GM18505 (cell line): ENCODE results near the gene HSF4.
"Not testable (repeated sequence)": the region's sequence is repeated elsewhere in the genome, so short reads cannot be mapped to it uniquely, and the experiment has no call there.

Experiments
- ATAC-seq: cut with Tn5 transposase; IDR thresholded peaks from one replicate; pipeline ENCODE4 v1.9.1; 2021; ENCODE audit not compliant: unreplicated experiment
- POLR2A ChIP-seq: IDR thresholded peaks from 4 replicates; pipeline ENCODE4 v1.6.1; 2011; ENCODE audit warnings: borderline replicate concordance; ENCODE audit not compliant: insufficient read depth, insufficient read length; ENCODE audit errors: extremely low read depth

The HSF4 gene, protein sequence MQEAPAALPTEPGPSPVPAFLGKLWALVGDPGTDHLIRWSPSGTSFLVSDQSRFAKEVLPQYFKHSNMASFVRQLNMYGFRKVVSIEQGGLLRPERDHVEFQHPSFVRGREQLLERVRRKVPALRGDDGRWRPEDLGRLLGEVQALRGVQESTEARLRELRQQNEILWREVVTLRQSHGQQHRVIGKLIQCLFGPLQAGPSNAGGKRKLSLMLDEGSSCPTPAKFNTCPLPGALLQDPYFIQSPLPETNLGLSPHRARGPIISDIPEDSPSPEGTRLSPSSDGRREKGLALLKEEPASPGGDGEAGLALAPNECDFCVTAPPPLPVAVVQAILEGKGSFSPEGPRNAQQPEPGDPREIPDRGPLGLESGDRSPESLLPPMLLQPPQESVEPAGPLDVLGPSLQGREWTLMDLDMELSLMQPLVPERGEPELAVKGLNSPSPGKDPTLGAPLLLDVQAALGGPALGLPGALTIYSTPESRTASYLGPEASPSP

DNA sequence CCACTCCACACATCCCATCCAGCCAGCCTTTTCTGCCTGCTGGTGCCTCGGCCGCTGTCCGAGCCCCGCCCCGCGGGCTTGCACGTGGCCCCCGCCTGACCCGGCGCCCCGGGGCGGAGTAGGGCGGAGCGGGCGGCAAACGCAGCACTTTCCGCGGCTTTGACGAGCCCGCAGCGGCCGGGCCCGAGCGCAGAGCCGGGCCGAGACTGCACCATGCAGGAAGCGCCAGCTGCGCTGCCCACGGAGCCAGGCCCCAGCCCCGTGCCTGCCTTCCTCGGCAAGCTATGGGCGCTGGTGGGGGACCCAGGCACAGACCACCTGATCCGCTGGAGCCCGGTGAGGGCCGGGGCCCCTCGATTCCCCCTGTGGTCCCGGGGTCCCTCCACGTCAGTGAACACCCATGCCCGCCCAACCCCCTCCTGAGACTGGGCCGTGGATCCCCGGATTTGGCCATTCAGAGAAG, at the start of gene HSF4:
HSF4 (plus strand) TSS at position 147 of the 463 bp plus-strand sequence; CDS start at position 214, 67 bp downstream.
- no peak for ATAC-seq
- TF ChIP-seq POLR2A, result no peak

DNA sequence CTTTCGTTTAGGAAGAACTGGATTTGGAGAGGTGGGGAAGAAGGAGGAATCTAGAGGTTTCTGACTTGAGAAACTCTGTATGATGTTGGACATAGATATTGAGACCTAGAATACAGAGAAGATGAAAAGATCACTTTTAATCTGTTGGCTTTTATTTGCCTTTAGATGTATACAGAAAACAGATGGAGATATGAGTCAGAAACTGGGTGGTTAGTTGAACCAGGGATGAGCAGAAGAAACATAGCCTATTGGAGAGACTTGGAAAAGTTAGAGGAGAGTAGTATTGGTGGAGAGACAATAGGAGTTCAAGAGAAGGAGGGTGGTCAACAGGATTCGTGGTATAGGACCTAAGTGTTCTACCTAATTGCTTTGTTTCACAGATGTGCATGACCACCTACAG, 49.8 kb upstream of the HSF4 start:
- no peak for TF ChIP-seq POLR2A

DNA sequence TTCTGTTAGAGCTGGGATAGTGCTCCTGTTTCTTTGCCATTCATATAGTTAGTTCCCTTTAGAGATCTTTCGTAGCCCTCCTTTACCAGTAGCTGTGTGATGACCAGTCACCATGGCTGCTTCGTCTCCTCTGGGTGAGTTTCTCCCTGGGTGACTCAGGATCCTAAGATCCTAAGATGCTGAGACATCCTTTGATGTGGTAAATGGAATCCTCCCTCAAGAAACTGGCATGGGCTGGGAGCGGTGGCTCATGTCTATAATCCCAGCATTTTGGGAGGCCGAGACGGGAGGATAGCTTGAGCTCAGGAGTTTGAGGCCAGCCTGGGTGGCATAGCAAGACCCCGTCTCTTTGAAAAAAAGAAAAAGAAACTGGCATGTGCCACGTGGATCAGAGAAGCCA, 48.9 kb upstream of the HSF4 start:
- no peak for ATAC-seq
- TF ChIP-seq POLR2A, result no peak

More for the DNA sequence above, 49.8 kb upstream of the HSF4 start:
- no peak for ATAC-seq

DNA sequence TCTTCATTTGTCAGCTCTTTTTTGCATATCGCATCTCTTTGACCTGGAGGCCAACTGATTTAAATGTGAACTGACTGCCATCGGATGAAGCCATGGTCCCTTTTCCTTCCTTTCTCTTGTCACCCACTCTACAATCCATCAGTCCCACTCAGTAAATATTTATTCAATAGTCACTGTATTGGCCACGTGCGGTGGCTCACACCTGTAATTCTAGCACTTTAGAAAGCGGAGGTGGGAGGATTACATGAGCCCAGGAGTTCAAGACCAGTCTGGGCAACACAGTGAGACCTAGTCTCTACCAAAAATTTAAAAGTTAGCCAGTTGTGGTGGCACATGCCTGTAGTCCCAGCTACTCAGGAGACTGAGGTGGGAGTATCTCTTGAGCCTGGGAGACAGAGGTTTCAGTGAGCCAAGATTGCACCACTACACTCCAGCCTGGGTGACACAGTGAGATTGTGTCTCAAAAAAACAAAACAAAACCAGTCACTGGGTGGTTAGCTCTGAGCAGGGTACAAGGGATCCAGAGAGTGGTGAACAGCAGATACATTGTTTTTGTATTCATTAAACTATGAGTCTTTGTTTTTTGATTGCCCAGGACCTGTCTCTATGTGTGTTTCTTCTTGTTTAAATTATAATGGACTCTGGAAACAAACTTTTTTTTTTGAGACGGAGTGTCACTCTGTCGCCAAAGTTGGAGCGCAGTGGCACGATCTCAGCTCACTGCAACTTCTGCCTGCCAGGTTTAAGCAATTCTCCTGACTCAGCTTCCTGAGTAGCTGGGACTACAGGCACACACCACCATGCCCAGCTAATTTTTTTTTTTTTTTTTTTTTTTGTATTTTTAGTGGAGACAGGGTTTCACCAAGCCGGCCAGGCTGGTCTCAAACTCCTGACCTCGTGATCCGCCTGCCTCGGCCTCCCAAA, 47.9 kb upstream of the HSF4 start:
- no peak for ATAC-seq
- no peak for TF ChIP-seq POLR2A

DNA sequence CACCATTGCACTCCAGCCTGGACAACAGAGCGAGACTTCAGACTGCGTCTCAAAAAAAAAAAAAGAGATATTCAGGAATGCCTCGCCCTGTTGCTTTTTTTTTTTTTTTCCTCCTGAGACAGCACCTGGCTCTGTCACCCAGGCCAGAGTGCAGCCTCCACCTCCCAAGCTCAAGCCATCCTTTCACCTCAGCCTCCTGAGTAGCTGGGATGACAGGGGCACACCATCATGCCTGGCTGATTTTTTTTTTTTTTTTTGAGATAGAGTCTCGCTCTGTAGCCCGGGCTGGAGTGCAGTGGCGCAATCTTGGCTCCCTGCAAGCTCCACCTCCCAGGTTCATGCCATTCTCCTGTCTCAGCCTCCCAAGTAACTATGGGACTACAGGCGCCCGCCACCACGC, 46.8 kb upstream of the HSF4 start:
- no peak for ATAC-seq
- no peak for TF ChIP-seq POLR2A

DNA sequence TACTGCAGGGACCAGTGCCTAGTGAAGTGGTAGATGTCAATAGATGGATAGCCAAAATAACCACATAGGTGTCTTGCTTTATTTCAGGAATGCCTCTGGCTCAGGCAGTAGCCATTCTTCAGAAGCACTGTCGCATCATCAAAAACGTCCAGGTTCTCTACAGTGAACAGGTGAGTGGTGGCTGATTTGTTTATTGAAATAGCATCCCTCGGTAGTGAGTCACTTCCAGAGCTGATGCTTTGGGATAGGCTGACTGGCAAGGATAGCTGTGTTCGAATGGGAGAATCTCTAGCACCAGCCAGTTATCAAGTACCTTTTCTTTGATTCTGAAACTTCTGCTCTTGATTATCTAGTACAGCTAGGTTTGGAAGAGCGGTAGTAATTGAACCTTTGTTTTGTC, 44.5 kb upstream of the HSF4 start:
- ATAC-seq, result no peak
- no peak for TF ChIP-seq POLR2A

DNA sequence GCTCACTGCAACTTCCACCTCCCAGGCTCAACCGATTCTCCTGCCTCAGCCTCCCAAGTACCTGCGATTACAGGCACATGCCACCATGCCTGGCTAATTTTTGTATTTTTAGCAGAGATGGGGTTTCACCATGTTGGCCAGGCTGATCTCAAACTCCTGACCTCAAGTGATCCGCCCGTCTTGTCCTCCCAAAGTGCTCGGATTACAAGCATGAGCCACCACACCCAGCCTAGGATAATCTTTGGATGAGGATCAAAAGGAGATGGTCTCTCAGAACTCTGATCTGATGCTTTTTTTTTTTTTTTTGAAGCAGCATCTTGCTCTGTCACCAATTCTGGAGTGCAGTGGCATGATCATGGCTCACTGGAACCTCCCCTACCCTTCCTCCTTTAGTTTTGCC, 41.7 kb upstream of the HSF4 start:
- not testable (repeated sequence) for ATAC-seq

DNA sequence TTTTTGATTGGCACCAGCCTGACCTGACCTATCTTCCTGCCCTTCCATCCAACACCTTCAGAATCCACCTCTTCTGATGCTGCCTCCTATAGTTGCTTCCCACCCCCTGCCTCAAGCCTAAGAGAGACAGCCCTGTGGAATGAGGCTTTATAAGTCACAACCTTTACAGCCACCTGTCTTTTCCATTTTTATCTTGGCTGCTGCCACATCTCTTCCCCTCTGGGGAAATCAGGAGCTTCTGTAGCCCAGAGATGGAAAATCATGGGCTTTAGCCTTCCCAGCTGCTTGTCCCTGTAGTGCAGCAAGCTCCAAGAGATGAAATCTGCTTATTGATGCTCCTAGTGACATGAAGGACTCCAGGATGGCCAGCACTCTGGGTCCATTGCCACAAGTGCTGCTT, 36.1 kb upstream of the HSF4 start:
- no peak for ATAC-seq
- no peak for TF ChIP-seq POLR2A

DNA sequence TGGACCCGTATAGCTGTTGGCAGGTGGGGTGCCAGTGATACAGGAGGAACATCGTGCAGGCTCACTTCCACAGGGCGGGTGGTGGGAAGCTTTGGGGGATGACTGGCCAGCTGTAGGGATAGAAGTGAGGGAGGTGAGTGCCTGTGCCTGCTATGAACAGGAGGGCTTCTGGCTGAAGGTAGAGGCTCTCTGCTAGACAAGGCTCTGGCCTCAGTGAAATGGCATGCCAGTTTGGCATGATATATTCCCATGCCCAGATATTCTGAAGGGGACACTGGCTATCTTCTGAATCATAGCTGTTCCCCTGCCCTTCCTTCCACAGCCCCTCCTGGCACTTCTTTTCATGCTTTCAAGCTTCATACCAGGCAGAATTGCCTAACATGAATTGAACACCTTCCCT, 35.7 kb upstream of the HSF4 start:
- ATAC-seq, result no peak
- TF ChIP-seq POLR2A, result no peak

DNA sequence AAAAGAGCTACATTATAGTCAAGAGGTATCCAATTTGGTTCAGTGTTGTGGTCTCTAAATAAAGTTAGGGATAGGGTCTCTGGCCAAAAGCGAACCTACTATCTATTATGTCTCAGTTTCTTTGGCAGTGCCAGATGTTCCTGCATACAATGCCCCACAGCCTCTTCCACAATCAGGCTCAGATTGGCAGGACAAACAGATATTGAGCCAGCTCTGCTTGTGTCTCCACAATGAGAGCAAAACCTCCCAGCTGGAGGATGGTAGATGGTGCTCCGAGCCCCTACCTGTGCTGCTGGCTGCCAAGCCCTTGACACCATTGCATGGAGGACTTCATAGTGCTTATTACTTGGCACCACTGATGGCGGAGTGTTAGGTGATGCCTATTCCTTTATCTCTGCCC, 35.1 kb upstream of the HSF4 start:
- no peak for ATAC-seq
- TF ChIP-seq POLR2A, result no peak

DNA sequence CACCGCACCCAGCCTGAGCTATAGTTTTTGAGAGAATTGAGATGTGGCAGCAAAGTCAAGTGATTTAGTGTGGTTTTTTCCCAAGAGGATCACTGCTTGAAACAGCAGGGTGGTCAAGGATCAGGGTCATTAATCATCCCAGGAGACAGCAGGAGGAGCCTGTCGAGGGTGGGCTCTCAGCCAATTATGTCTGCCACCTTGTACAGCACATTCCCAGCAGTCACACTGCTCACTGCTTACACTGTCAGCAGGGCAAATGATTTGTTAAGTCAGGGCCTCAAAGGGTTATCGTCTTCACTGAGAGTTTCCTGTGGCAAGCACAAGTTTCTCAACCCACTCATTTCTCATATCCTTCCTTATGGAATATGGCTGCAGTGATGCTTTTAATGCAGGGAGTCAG, 26.9 kb upstream of the HSF4 start:
- TF ChIP-seq POLR2A, result no peak
- no peak for ATAC-seq

DNA sequence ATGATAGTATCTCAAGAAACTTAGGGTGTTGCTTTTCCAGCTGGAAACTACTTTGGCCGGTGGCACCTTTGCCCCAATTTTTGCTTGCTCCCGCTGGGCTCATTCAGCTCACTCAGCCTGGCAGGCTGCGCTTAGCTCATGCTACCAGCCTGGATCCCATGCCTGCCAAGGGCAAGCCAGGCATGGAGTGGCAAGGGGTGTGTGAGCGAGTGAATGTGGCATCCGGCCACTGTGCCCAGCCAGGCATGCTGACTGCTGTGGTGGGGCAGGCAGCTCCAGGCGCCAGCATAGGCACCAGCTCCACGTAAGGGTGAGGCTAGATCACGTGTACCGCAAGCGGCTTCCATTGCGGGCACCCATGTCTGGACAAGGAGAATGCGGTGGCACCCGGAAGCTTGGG, 23.2 kb upstream of the HSF4 start:
- no peak for TF ChIP-seq POLR2A

DNA sequence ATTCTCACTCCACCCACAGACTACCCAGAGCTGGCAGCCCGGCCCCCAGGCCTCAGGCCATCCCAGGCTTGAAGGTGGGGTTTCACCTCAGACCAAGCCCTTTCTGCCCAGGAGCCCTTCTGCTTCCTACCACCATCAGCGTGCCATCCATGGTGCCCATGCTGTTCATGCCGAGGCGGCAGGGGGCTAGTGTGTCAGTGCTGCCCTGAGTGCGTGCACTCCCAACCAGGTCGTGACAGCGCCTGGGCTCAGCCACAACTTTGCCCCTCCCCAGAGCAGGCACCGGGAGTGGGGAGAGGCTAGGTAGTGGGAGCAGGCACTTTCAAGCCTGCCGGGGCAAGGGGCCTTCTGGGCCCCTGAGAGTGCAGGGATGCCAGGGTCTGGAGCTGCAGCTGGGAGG, 22.2 kb upstream of the HSF4 start:
- no peak for ATAC-seq
- TF ChIP-seq POLR2A, result no peak

More for the DNA sequence above, 23.2 kb upstream of the HSF4 start:
- no peak for ATAC-seq
